ENCODE measurements around the gene TDP1.

Gene TDP1

DNA sequence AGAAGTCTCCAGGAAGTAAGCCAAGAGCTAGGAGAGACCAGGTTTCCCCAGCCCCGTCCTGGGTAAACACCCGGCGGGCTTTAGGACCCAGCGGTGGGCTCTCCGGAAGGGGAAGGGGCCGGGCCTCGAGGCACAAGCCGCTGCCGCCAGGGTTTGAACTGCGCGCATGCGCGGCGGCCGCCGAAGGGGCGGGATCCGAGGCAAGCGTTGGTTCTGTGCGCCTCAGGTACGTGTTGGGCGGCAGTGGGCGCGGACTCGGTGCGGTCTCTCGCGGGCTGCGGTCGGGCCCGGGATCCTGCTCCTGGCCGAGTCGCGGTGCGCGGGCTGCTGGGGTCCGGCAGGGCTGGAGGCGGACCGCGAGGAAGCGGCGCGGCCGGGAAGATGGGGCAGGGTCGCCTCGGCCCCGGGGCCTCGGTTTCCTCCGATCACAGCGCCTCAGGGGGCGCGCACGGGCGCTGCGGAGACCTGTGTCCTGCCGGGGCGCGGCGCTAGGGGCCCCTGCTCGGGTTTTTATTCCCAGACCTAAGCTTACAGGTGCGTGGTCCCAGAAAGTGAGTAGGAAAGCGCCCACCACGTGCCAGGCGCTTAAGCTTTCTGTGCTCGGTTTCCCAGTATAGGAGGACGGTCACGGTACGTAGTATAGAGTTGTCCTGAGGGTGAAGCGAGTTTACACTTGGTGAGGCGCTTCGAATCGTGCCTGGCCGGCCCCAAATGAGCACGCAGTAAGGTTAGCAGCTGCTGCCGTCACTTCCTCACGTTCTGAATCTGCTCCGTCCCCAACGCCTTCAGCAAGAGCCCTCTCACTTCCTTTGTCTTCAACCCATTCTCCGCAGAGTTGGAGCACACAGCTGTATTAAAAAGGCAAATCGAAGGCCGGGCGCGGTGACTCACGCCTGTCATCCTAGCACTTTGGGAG lies at the start of gene TDP1:
TSS of gene TDP1 (plus strand) at position 183 of the 916 bp plus-strand sequence. CDS start 7,188 bp downstream, outside the sequence.
- DNase-seq (ENCODE audit: low read depth) = peak; percentile 92
- TF ChIP-seq CTCF (conservative IDR thresholded peaks at IDR 0.05; ENCODE audit: low read length) = no peak
- peak within 1 kb of the TSS; percentile 77 for H3K4me3 ChIP-seq (ENCODE audit: low read length)

DNA sequence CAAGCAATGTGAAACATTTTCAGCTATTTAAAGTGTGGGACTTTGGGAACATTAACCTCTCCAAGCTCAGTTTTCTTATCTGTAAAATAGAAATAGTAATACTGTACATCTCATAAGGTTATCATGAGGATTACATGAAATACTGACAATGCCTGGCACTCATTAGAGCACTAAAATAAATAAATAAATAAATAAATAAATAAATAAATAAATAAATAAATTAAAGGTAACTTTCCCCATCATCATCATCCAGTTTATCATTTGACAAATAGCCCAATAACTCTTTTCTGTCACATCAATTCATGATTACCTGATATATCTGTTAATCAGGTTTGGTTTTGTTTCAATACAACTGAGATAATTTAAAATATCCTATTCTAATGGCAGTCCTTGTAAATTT lies 49.7 kb upstream of the TDP1 start:
- TF ChIP-seq CTCF (conservative IDR thresholded peaks at IDR 0.05; ENCODE audit: low read length) = no peak
- no peak for DNase-seq (ENCODE audit: low read depth)
- H3K4me3 ChIP-seq (ENCODE audit: low read length) = no peak overlapping the region

DNA sequence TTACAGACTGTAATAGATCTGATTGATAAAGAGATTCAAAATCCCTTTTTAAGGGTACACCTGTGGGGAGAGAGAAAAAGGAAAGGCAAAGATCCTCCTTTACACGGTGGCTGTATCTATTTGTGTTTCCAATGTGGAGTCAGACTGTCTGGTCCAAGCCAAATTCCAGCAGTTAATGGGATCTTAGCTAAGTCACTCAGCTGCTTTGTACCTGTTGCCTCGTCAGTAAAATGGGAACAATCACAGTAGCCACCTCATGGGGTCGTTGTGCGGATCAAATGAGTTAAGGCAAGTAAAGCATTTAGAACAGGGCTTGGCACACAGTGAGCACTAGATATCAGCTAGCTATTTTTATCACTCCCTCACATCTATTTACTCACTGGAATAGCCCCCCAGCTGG lies 48.1 kb upstream of the TDP1 start:
- H3K4me3 ChIP-seq (ENCODE audit: low read length) = no peak overlapping the region
- DNase-seq (ENCODE audit: low read depth) = no peak
- TF ChIP-seq CTCF (conservative IDR thresholded peaks at IDR 0.05; ENCODE audit: low read length) = no peak

DNA sequence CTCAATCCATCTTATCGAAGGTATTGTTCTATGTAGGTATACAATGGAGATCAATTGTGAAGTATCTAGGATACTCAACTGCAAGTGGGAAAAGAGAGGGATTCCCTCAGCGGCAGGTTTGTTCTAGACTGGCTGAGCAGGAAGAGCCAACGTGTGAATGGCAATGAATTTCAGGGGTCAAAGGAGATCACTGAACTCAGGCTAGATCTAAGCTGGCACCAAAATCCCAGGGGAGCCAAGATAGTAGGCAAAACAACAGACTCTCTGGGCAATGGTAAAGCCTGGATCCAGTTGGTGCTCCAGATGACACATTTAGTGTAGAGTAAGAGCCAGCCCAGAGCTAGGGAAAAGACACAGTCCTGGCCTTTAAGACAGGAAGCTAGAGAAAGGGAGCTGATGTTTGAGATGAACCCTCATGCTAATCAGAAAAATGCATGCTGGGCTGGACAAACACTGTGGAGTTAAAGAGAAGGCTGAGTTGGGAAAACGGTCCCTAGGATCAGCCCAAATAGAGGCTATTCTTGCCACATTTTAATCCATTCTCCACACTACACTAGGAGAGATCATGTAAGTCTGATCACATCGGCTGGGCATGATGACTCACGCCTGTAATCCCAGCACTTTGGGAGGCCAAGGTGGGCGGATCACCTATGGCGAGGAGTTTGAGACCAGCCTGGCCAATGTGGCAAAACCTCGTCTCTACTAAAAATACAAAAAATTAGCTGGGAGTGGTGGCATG lies 46.8 kb upstream of the TDP1 start:
- no peak for TF ChIP-seq CTCF (conservative IDR thresholded peaks at IDR 0.05; ENCODE audit: low read length)
- no peak for DNase-seq (ENCODE audit: low read depth)
- H3K4me3 ChIP-seq (ENCODE audit: low read length) = no peak overlapping the region

DNA sequence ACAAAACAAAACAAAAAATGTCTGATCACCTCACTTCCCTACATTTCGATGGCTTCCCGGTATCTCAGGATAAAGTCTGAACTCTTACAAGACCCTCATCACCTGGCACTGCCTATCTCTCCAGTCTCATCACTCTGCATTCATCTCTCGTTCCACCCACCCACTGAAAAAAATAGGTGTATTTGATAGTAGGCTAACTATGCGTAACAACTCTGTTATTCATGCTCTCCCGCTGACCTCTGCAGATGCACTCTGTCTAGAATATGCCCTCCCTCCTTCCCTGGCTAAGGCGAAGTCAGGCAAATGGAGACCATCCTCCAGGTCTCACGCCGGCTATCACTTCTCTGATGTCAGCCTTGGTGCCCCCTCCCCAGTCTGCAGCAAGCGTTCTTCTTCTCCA lies 46.1 kb upstream of the TDP1 start:
- H3K4me3 ChIP-seq (ENCODE audit: low read length) = no peak overlapping the region
- DNase-seq (ENCODE audit: low read depth) = no peak
- TF ChIP-seq CTCF (conservative IDR thresholded peaks at IDR 0.05; ENCODE audit: low read length) = no peak

GRCh38 chr14:89910691-89911009 lies 45.1 kb upstream of the TDP1 start:
- TF ChIP-seq CTCF (conservative IDR thresholded peaks at IDR 0.05; ENCODE audit: low read length) = no peak
- DNase-seq (ENCODE audit: low read depth) = no peak
- no peak overlapping the region for H3K4me3 ChIP-seq (ENCODE audit: low read length)

All from AG10803 (cell line).